Fibroblast of lung (primary cell): ENCODE results near the gene IL36B. TPM values are rescaled to one million over a fixed set of nuclear protein-coding genes. Genes with fewer than 3 reads are reported as not detected.

Experiments
- DNase-seq, 2 donors: peaks; one replicate each; pipeline versions ENCODE4 v3.0.0 to v3.0.0-alpha.2; 2010; ENCODE audit warnings: low read depth in 2 of 2
- H2AFZ ChIP-seq: 2 replicates; pipeline ENCODE4 v1.5.1; 2012; ENCODE audit warnings: low read length, control low read depth, inconsistent platforms
- H3K27ac ChIP-seq: 2 replicates; pipeline ENCODE4 v1.5.1; 2011; ENCODE audit warnings: low read length, control low read depth; ENCODE audit not compliant: insufficient read depth
- H3K27me3 ChIP-seq: 2 replicates; pipeline ENCODE4 v1.5.1; 2011; ENCODE audit warnings: mild to moderate bottlenecking, low read length; ENCODE audit not compliant: control insufficient read depth, insufficient read depth
- H3K36me3 ChIP-seq: 2 replicates; pipeline ENCODE4 v1.5.1; 2011; ENCODE audit warnings: low read length; ENCODE audit not compliant: control insufficient read depth, insufficient read depth
- H3K4me1 ChIP-seq: 2 replicates; pipeline ENCODE4 v1.5.1; 2011; ENCODE audit warnings: low read length; ENCODE audit not compliant: control insufficient read depth, insufficient read depth; ENCODE audit errors: extremely low read depth
- H3K4me2 ChIP-seq: 2 replicates; pipeline ENCODE4 v1.5.1; 2011; ENCODE audit warnings: low read length, control low read depth; ENCODE audit not compliant: insufficient read depth; ENCODE audit errors: extremely low read depth
- H3K4me3 ChIP-seq, 4 experiments: fragments of 200-600 bp in 1 of 4; sonication (generic) in 1 of 4; replicated peaks in 1 of 4; 2 replicates each; pipeline ENCODE4 v1.5.1; 2011 to 2016; ENCODE audit warnings: low read length in 4 of 4, low read depth in 3 of 4, mild to moderate bottlenecking in 3 of 4, control low read depth in 2 of 4, inconsistent platforms in 1 of 4, mixed read lengths in 1 of 4; ENCODE audit not compliant: insufficient read depth in 1 of 4; ENCODE audit errors: control extremely low read depth in 1 of 4
- H3K79me2 ChIP-seq: 2 replicates; pipeline ENCODE4 v1.5.1; 2012; ENCODE audit warnings: mild to moderate bottlenecking, low read length, inconsistent platforms; ENCODE audit not compliant: control insufficient read depth, insufficient read depth
- H3K9ac ChIP-seq: 2 replicates; pipeline ENCODE4 v1.5.1; 2011; ENCODE audit warnings: mild to moderate bottlenecking, low read length, control low read depth; ENCODE audit not compliant: insufficient read depth
- H3K9me3 ChIP-seq: 2 replicates; pipeline ENCODE4 v1.5.1; 2012; ENCODE audit warnings: low read depth, low read length; ENCODE audit not compliant: control insufficient read depth, insufficient read depth
- H4K20me1 ChIP-seq: 2 replicates; pipeline ENCODE4 v1.5.1; 2011; ENCODE audit warnings: low read length; ENCODE audit not compliant: control insufficient read depth, insufficient read depth; ENCODE audit errors: extremely low read depth
- CTCF ChIP-seq, 2 donors: IDR thresholded peaks in 1 of 2; conservative IDR thresholded peaks in 1 of 2; 1 replicate in 1 of 2; 2 replicates in 1 of 2; pipeline ENCODE4 v1.5.1; 2011 to 2012; ENCODE audit warnings: low read length in 2 of 2, control low read depth in 1 of 2, inconsistent platforms in 1 of 2, low read depth in 1 of 2, mild to moderate bottlenecking in 1 of 2
- EZH2 ChIP-seq: IDR thresholded peaks from 2 replicates; pipeline ENCODE4 v1.5.1; 2012; ENCODE audit warnings: low read length, control low read depth, mild to moderate bottlenecking; ENCODE audit errors: missing control alignments
- polyA plus RNA-seq, 2 donors: library from polyadenylated mRNA; depleted of rRNA in 1 of 2; stranded (reverse) in 1 of 2; unstranded in 1 of 2; fragments of >200 nt; gene quantifications; 2 replicates each; pipeline ENCODE4 v1.2.1, GENCODE V29; 2011 to 2012; ENCODE audit warnings: missing spikeins in 1 of 2
- total RNA-seq: library from RNA; depleted of rRNA; stranded (reverse); fragments of >200 nt; gene quantifications from 2 replicates; pipeline ENCODE4 v1.2.1, GENCODE V29; 2014

IL36B gene
- total and polyA plus RNA-seq, 2 donors (not counting 1 experiment from before 2014, with no cell fraction given), result not detected

DNA sequence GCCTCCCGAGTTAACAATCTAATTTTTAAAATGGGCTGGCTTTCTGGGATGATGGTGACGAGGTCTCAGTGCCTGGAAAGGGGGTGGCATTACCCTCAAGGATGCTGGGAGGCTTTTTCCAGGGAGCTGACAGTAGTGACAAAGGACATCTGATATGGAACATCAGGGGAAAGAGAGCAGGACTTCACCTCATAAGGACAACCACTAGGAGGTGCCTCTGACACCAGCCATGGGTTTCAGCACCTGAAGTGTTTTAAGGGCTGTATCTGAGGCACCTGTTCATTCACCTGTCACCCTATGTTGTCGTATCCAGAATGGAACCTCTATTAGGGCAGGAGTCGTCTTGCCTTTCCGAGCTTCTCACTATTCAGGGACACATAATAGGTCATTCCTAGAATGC, 10.8 kb downstream of the IL36B start:
- no peak overlapping the region for H3K4me3 ChIP-seq
- no peak for DNase-seq
- H3K4me2 ChIP-seq, result no peak overlapping the region
- no peaks in the 10 kb centered on the region for H3K4me1 ChIP-seq
- no peak overlapping the region for H2AFZ ChIP-seq
- no peaks in the 10 kb centered on the region for H3K36me3 ChIP-seq
- H3K27me3 ChIP-seq, result peaks cover 3% of the 10 kb centered on the region
- H4K20me1 ChIP-seq, result no peaks in the 10 kb centered on the region
- H3K9me3 ChIP-seq, result no peaks in the 10 kb centered on the region
- H3K27ac ChIP-seq, result no peak overlapping the region
- H3K9ac ChIP-seq, result no peak overlapping the region
- no peaks in the 10 kb centered on the region for H3K79me2 ChIP-seq
- TF ChIP-seq CTCF (conservative IDR thresholded peaks at IDR 0.05 in 1 of 2, IDR thresholded peaks at IDR 0.05 in 1 of 2; ENCODE audit: low read depth in 1 of 2, low read length in 2 of 2), result no peak

GRCh38 chr2:113039719-113040118, 12.9 kb downstream of the IL36B start:
- TF ChIP-seq EZH2 (no peak), CTCF (conservative IDR thresholded peaks at IDR 0.05 in 1 of 2, IDR thresholded peaks at IDR 0.05 in 1 of 2; ENCODE audit: low read depth in 1 of 2, low read length in 2 of 2) (no peak)
- no peak overlapping the region for H3K9ac ChIP-seq
- H3K4me1 ChIP-seq, result no peaks in the 10 kb centered on the region
- H3K27ac ChIP-seq, result no peak overlapping the region
- H3K36me3 ChIP-seq, result no peaks in the 10 kb centered on the region
- H4K20me1 ChIP-seq, result no peaks in the 10 kb centered on the region
- H3K4me3 ChIP-seq, result no peak overlapping the region
- peaks cover 3% of the 10 kb centered on the region for H3K27me3 ChIP-seq
- no peak for DNase-seq
- no peak overlapping the region for H2AFZ ChIP-seq
- no peaks in the 10 kb centered on the region for H3K9me3 ChIP-seq
- H3K79me2 ChIP-seq, result no peaks in the 10 kb centered on the region
- H3K4me2 ChIP-seq, result no peak overlapping the region

DNA sequence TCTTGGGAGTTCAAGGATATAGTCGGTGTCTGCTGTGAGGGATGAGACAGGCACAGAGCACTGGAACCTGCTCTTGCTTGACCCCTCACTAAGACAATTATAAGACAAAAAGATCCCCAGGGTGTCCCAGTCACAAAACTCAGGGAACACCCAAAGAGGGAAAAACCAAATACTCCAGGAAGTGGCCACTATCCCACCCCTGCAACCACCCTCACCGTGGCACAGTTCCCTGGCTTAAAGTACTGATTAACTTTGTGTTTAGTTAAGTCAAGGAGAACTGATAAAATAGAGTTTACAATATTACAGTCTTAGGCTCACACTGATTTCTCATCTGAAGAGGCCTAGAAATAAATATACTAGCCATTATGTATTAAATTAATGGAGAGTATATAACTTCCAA, 13.5 kb downstream of the IL36B start:
- Histone ChIP-seq H3K9me3 (no peaks in the 10 kb centered on the region), H3K27ac (no peak overlapping the region), H3K9ac (no peak overlapping the region), H3K79me2 (no peaks in the 10 kb centered on the region), H4K20me1 (no peaks in the 10 kb centered on the region), H3K4me3 (no peak overlapping the region), H3K27me3 (peaks cover 3% of the 10 kb centered on the region), H3K4me2 (no peak overlapping the region), H2AFZ (no peak overlapping the region), H3K36me3 (no peaks in the 10 kb centered on the region), H3K4me1 (no peaks in the 10 kb centered on the region)
- no peak for TF ChIP-seq EZH2
- TF ChIP-seq CTCF (conservative IDR thresholded peaks at IDR 0.05 in 1 of 2, IDR thresholded peaks at IDR 0.05 in 1 of 2; ENCODE audit: low read depth in 1 of 2, low read length in 2 of 2), result no peak
- DNase-seq, result no peak
